COLO829 (cell line): Measurements from ENCODE around the gene KLHL26.
A peak's percentile ranks its signal among the peaks of the same experiment; 100 is the strongest.
"Not testable (repeated sequence)": the region's sequence is repeated elsewhere in the genome, so short reads cannot be mapped to it uniquely, and the experiment has no call there.

ENCODE experiments used
- DNase-seq: peaks from one replicate; pipeline ENCODE4 v3.0.0; 2012; ENCODE audit warnings: low spot score

KLHL26 gene

GRCh38 chr19:18665771-18666202, 29.0 kb downstream of the KLHL26 start:
- DNase-seq: no peak

DNA sequence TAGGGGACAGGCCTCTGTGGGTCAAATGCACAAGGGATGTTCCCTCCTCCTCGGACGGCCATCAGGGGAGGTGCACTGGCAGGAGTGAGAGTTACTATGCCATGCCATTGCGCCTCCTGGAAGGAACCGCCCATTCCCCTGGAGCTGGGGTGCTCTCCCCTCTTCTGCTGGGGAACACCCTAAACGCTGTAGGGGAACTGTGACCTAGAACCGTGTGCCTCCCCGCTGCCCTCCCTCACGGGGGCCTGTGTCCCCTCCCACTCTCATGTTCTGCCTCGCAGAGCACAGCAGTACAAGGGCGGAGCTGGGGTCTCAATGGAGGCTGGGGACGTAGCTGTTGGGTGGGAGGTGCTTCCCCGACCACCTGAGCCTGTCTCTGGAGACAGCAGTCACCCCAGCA, 29.5 kb downstream of the KLHL26 start:
- DNase-seq: no peak

DNA sequence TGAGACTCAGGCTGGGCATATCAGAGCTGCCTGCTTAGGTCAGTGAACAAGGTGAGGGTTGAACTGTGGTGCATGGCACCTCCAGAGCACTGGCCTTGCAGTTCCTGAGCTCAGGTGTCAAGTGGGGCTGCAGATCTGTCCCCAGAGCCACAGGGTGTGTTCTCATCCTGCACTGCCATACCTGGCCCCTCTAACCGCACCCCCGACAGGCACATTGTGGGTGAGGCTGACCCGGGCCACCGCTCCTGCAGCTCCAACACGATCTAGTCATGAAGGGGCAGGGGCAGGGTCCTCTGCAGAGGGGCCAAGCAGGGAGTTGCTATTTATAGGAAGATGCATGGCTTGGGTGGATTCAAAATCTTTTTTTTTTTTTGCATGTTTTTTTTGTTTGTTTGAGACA, 30.0 kb downstream of the KLHL26 start:
- DNase-seq: no peak

DNA sequence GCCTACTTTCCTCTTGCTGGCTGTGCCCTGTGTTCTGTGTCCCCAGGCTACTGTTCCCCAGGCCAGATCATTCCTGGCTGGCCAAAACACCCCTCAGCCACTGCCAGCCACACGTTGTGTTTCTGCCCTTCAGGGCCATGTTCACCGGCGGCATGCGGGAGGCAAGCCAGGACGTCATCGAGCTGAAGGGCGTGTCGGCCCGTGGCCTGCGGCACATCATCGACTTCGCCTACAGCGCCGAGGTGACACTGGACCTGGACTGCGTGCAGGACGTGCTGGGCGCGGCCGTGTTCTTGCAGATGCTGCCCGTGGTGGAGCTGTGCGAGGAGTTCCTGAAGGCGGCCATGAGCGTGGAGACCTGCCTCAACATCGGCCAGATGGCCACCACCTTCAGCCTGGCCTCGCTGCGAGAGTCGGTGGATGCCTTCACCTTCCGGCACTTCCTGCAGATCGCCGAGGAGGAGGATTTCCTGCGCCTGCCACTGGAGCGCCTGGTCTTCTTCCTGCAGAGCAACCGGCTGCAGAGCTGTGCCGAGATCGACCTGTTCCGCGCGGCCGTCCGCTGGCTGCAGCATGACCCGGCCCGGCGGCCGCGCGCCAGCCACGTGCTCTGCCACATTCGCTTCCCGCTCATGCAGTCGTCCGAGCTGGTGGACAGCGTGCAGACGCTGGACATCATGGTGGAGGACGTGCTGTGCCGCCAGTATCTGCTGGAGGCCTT, 30.9 kb downstream of the KLHL26 start:
- no peak for DNase-seq

GRCh38 chr19:18668252-18668631, 31.4 kb downstream of the KLHL26 start:
- DNase-seq: no peak

- DNase-seq: no peak
These were observed 32.1 kb downstream of the KLHL26 start for GRCh38 chr19:18668744-18669523.

GRCh38 chr19:18669524-18669817, 32.6 kb downstream of the KLHL26 start:
- DNase-seq: no peak

- DNase-seq: no peak
These were observed 33.1 kb downstream of the KLHL26 start for GRCh38 chr19:18669883-18670282.

- DNase-seq: no peak
These were observed 33.5 kb downstream of the KLHL26 start for GRCh38 chr19:18670312-18670711.

GRCh38 chr19:18671303-18672043, 34.6 kb downstream of the KLHL26 start:
- DNase-seq: no peak

- DNase-seq: no peak
These were observed 35.2 kb downstream of the KLHL26 start for GRCh38 chr19:18672044-18672451.

- DNase-seq: no peak
These were observed 35.9 kb downstream of the KLHL26 start for GRCh38 chr19:18672606-18673337.

DNA sequence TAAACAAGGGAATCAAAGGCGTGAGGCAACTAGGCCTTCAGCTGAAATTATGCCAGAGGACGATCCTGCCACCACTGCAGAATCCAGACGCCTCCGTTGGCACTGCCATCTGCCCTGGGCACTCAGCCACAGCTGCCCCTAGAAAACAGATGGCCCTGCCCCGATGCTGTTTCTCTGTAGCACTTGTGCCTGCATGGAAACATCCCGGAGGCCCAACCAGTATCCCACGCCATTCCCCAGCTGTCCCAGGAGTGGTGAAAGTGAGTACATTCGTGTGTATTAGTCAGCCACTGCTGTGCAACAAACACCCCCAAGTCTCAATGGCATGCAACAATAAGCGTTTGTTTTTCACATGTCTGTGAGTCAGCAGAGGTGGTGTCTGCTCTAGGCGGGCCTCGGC, 37.8 kb downstream of the KLHL26 start:
- DNase-seq: no peak

DNA sequence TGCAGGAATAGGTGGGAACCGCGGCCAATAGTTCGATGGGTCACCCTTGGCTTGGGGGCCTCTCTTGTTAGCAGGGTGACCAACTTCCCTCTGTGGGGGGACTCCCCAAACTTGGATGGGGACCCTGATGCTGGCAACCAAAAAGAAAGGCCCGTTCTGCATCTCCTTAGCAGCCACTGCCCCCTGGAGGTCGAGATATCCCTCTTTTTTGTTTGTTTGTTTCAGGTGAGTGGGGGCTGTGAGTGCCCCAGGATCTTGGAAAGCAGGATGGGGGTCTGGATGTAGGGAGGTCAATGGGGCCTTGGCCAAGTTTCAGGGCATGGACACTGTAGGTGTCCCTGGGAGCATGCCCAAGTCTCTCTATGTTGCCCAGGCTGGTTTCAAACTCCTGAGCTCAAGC, 39.0 kb downstream of the KLHL26 start:
- DNase-seq: no peak

DNA sequence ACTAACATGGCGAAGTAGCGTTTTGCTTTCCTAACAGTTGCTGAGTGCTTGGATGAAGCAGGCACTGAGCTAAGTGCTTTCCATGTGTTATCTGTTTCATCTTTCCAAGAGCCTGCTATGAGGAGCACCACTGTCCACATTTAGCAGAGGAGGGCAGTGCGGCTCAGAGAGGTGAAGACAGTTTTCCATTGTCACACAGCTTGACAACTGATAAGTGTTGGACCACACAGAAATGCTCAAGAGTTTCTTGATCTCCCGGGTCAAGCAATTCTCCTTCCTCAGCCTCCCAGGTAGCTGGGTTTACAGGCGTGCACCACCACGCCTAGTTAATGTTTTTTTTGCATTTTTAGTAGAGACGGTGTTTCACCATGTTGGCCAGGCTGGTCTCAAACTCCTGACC, 39.9 kb downstream of the KLHL26 start:
- no peak for DNase-seq

DNA sequence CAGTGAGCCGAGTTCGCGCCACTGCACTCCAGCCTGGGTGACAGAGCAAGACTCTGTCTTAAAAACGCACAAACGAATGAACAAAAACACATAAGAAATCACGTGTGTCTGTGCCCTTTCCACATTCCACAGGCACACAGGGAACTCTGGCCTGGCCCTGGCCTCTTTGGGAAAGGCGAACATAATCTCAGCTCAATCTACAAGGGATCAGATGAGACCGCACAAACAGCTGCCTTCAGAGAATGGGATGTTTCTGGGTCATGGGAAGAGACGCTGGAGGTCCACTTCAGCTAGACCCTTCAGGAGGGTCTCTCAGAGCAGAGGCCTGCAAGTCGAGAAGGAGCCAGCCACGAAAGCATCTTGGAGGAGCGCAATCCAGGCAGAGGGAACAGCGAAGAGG, 40.3 kb downstream of the KLHL26 start:
- DNase-seq: no peak

DNA sequence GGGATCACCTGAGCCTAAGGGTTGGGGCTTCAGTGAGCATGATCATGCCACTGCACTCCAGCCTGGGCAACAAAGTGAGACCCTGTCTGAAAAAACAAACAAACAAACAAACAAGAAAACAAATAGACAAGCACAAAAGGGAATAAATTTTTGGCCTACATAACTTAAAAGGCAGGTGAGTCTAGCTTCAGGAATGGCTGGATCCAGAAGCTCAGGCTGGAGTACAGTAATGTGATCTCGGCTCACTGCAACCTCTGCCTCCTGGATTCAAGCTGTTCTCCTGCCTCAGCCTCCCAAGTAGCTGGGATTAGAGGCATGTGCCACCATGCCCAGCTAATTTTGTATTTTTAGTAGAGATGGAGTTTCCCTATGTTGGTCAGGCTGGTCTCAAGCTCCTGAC, 43.3 kb downstream of the KLHL26 start:
- DNase-seq: not testable (repeated sequence)

GRCh38 chr19:18682807-18683108, 45.9 kb downstream of the KLHL26 start:
- DNase-seq: no peak

DNA sequence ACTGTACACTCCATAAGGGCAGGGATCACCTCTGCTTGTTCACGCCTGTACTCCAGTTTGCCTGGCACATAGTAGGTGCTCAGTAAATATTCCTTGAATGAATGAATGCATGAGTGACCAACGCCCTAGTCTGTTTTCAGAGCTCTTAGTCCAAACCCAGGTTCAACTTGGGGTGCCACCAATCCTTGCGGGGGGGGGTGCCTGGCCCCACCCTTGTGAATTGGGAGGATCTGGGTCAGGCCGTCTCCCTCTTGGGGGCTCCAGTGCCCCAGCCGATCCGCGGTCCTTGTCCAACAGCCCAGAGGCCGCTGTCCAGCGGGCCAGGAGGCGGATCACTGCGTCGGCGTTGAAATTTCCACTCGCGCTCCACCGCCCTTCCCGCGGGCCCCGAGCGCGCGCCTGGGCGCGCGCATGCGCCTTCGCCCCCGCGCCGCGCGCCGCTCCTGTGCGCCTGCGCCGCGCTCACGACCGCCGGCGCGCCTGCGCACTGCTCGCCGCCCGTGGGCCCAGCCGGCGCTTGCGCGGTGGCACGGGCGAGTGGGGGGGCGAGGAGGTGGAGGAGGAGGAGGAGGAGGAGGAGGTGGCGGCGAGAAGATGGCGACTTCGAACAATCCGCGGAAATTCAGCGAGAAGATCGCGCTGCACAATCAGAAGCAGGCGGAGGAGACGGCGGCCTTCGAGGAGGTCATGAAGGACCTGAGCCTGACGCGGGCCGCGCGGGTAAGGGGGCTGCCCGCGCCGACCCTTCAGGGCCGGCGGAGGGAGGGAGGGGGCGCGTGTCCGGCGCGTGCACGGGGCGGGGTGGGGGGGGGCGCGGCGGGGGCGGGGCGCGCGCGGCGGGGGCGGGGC, 46.5 kb downstream of the KLHL26 start, which contains the start of gene CRTC1:
Gene CRTC1, plus strand, starts transcription at position 572 of the 849 bp plus-strand sequence. Its CDS starts 23 bp downstream, at position 595.
- DNase-seq: peak; percentile 94

DNA sequence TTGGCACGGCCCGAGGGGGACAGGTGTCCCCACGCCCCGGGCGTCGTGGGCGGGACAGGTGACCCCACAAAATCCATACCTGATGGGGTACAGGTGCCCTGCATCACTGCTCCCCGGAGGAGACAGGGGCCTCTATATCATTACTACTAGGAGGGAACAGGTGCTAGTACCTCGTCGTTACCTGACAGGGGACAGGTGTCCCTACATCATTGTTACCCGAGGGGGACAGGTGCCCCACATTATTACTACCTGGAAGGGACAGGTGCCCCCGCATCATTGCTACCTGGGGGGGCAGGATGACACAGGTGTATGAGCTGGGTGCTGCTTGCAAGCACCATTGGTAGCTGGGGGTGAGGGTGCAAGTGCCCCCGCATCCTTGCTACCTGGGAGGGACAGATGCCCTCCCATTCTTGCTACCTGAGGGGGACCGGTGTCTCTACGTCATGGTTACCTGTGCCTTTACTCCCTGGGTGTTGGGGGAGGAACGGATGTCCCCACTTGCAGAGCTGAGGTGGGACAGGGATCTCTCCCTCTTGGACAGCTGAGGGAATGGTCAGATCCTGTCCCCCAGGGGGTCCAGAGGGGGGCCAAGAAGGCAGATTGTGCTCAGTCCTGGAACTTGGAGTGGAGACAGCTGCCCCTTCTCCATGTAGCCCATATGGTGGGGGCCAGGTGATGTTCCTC, 47.3 kb downstream of the KLHL26 start:
- no peak for DNase-seq

- DNase-seq: no peak
These were observed 47.8 kb downstream of the KLHL26 start for GRCh38 chr19:18684642-18684993.
